Stimulated activated CD4-positive, alpha-beta T cell treated with anti-CD3 and anti-CD28 coated beads, Interleukin-2, amount 100 ng/mL, for 48 hours (primary cell): ENCODE data around the gene RAPSN.
A peak's percentile ranks its signal among the peaks of the same experiment; 100 is the strongest.

Experiments
- DNase-seq, 2 donors: peaks; one replicate each; pipeline ENCODE4 v3.0.0-alpha.2; 2020

The RAPSN gene

GRCh38 chr11:47406896-47407745, 41.8 kb downstream of the RAPSN start:
- no peak for DNase-seq

- DNase-seq, result no peak
Observed at GRCh38 chr11:47403571-47403970, 45.4 kb downstream of the RAPSN start.

GRCh38 chr11:47403135-47403534, 45.8 kb downstream of the RAPSN start:
- DNase-seq, result no peak

- no peak for DNase-seq
Observed at GRCh38 chr11:47400768-47401279, 48.1 kb downstream of the RAPSN start.

DNA sequence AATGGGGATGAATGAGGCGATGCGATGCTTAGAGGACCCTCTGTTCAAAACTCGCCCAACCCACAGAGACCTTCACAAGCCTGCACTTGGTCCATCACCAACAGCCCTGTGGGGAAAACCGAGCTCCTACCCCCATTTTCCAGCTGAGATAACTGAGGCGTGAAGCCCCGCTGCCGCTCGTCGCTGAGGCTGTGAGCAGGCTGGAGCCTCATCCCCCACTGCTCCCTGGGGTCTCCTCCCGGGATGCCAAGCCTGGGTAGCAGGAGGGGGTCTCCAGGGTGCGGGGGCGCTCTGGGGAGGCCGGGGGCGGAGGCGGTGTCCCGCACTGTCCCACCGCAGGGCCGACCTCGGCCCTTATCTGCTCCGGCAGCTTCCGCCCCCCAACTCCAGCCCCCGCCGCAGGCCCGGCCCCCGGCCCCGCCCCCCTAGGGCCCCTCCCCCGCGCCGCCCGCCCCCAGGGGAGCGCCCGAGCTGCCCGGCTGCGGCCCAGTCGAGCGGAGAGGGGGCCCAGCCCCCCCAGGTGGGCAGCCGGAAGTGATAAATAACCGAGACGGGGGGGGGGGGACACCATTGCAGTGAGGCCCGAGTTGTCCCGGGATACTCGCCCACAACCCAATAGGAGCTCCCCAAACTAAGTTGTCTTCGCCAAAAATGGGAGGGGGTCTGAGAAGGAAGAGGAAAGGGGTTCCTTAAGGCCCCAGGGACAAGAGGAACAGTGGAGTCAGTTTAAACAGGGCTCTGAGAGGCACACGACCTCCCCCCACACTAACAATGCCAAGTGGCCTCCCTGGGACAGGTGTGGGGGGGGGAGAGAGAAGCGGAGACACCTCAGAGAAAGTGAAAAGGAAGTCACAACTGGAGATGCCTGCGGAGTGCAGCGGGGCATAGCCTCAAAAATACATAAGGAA, 48.8 kb downstream of the RAPSN start:
- no peak for DNase-seq

DNA sequence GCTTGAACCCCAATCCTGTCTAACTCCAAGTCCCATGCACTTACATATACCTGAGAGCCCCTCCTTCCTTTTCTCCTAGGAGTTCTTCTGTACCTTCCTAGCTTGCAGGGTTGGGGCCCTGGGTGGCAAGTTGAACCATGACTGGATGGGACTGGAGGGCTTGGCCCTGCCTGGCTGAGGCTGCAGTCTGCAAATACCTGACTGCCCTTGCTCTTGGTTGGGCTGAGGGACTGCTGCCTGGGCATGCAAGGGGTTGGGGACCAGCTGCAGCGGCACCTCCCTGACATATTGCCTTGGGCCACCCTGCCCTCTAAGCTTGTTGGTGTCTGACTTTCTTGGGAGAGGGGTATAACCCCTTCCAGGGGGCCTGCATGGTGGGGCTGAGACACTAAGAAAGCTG, 50.4 kb downstream of the RAPSN start:
- DNase-seq, result no peak

DNA sequence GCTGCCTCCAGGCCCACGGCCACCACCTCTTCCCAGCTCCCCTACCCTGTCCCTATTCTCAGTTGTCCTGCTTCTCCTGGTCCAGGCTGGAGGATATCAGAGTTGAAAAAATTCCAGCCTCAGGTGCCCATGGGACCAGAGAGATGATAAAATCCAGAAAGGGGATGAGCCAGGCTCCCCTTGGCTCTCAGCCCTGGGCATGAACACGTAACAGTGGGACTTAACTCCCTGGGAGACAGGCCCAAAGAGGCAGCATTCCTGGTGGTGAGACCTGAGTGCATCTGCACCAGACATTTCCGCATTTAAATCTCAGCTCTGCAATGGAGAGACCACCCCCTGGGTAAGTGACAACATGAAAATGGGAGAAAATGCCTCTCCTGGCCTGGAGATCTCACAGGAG, 50.9 kb downstream of the RAPSN start:
- no peak for DNase-seq

DNA sequence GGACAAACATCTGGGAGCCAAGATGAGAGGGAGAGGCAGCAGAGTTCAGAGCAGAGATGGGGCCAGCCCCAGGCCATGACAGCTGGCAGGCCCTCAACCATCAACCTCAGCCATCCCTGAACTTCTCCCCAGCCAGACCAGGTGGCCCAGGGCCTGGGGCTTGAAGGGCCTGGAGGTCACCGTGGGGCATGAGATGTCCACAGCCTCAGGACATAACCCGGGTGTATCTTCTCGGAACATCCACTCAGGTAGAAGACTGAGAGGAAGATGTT, 53.0 kb downstream of the RAPSN start:
- no peak for DNase-seq

- DNase-seq, result no peak
Observed at GRCh38 chr11:47395223-47396048, 53.5 kb downstream of the RAPSN start.

DNA sequence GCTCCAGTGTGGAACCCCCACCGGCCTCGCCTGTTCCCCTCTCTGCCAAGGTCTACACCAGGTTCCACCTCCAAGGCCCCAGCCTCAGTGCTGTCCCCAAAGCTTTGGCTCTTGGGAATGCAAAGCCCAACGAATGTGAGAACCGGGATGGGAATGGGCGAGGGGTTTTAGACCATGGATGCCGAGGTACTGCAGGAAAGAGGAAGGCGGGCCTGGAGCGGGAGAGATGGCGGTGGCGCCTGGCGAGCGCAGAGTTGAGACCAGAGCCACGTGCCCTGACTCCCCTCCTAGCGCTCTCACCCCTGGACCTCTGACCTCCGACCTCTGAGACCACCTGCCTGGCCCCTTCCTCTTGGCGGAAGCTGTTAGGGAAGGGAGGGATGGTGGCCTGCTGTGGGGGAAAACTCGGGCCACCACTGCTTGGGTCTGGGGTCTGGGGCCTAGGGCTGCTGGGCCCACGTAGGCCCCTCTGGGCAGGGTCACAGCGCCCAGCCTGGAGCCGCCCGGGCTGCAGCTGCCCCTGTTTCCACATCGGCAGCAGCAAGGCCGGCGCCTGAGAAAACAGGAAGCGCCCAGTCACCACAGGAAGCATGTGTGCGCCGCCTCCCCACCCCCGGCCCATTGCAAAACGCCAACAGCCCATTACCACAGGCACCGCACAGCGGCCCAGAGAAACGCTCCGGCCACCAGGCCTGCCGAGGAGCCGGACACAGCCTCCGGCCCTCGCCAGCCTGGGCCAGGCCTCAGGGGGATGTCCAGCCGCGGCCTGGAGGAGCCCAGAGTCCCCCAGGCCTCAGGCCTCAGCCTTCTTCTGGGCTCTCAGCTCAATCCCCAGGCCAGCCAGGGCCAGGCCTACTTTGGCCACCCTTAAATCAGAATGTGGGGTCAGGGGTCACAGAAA, 54.4 kb downstream of the RAPSN start:
- peak in 1 of 2 donors; percentile 40 for DNase-seq

GRCh38 chr11:47394050-47394321, 55.0 kb downstream of the RAPSN start:
- DNase-seq, result no peak

GRCh38 chr11:47393163-47394049, 55.5 kb downstream of the RAPSN start:
- DNase-seq, result no peak

DNA sequence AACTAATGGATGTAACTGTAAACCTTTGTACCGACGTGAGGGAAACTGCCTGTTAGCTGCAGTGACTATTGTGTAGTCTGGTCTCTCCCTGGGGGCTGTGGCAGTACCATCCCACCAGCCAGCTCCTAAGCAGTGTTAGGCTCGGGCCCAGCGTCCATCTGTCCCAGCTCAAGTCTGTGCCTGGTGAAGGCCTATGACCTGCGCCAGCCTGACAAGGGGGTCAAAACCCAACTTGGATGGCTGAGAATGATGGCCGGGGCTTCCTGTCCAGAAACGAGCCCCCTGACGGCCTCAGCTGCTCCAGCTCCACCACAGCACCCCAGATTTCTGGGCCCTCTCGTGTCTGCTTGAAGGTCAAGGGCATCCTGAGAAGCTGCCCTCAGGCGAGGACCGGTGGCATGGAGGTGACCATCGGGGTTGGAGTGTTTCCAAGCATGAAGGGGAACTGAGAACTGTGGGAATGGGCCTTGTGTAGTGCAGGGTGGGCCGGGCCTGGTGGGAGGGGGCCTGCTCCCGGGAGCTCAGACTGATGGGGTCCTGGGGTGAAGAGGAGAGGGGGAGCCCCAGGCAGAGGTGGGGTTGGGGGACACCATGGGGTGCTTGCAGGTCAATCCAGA, 56.3 kb downstream of the RAPSN start:
- no peak for DNase-seq

DNA sequence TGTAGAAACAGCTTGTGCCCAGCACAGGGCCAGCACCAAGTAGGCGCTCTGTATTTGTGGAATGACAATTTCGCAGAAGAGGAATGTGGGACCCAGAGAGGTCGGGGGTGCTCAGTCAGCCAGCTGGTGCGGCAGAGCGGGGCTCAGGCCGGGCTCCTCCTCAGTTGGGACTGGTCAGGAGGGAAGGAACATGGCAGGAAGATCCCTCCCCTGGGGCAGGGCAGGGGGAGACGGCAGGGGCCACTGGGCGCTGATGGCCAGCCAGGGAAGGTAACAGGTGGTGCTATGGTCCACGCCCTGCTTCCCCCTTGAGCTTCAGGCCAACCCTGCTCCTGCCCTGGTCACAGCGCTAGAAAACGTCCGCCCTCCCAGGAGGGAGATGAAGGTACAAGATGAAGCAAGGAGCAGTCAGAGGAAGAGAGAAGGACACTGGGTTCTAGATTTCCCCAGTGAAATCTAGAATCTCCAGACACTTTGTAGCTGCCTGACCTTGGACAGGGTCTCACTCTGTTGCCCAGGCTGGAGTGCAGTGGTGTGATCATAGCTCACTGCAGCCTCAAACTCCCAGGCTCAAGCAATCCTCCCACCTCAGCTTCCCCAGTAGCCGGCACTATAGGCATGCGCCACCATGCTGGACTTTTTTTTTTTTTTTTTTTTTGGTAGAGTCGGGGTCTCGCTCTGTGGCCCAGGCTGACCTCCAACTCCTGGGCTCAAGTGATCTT, 57.1 kb downstream of the RAPSN start:
- DNase-seq, result no peak

- DNase-seq, result no peak
Observed at GRCh38 chr11:47391077-47391583, 57.8 kb downstream of the RAPSN start.

GRCh38 chr11:47390422-47390760, 58.5 kb downstream of the RAPSN start:
- no peak for DNase-seq

GRCh38 chr11:47389577-47390421, 59.1 kb downstream of the RAPSN start:
- no peak for DNase-seq

- no peak for DNase-seq
Observed at GRCh38 chr11:47388697-47389576, 60.0 kb downstream of the RAPSN start.
